Activated CD4-positive, alpha-beta T cell treated with anti-CD3 and anti-CD28 coated beads for 24 hours (primary cell): Measurements from ENCODE around the gene CYP4F22.
"Not testable (repeated sequence)": the region's sequence is repeated elsewhere in the genome, so short reads cannot be mapped to it uniquely, and the experiment has no call there.

Experiments
- DNase-seq, 2 donors: peaks; one replicate each; pipeline ENCODE4 v3.0.0-alpha.2; 2020; ENCODE audit warnings: low read depth in 2 of 2

Gene CYP4F22

DNA sequence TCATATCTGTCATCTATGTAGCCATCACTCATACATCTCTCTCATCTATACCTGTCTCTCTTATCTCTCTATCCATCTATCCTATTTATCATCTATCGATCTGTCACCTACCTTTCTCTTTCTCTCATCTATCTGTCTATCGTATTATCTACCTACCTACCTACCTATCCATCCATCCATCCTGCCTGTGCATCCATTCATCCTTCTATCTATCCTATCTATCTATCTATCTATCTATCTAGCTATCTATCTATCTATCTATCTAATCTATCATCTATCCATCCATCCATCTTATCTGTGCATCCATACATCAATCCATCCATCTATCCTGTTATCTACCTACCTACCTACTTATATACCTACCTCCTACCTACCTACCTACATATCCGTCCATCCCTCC lies 62.1 kb downstream of the CYP4F22 start:
- DNase-seq, result no peak

DNA sequence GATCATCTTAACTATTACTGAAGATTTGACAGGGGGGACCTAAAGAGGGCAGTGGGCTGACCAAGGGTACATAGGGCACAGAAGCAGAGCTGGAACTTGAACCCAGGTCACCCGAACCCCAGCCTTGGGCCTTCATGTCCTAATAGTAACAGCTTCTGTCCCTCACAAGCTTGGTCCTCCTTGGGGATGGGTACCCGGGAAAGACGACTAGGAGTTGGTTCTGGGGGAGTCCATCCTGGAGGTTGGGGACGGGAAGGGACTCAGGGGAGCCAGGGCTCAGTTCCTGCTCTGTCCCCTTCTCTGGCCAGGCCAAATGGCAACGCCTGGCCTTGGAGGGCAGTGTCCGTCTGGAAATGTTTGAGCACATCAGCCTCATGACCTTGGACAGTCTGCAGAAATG lies 67.1 kb downstream of the CYP4F22 start:
- no peak for DNase-seq

DNA sequence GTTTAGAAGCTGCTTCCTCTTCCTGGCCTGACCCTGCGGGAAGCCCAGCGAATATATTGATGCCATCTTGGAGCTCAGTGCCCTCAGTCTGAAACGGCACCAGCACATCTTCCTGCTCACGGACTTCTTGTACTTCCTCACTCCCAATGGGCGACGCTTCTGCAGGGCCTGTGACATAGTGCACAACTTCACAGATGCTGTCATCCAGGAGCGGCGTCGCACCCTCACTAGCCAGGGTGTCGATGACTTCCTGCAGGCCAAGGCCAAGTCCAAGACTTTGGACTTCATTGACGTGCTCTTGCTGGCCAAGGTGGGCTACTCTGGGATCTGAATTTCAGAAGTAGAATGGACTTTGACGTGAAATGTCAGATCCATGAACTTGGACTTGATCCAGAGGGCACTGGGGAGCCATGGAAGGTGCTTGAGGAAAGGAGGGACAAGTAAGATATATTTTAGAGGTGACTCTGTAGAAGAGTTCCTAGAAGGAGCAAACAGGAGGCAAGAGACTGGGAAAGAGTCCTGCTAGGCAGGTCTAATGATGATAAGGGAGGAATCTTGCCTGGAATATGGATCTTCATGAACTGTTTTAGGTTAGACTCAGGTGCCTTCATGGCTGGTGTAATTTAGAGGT lies 68.3 kb downstream of the CYP4F22 start:
- no peak for DNase-seq

DNA sequence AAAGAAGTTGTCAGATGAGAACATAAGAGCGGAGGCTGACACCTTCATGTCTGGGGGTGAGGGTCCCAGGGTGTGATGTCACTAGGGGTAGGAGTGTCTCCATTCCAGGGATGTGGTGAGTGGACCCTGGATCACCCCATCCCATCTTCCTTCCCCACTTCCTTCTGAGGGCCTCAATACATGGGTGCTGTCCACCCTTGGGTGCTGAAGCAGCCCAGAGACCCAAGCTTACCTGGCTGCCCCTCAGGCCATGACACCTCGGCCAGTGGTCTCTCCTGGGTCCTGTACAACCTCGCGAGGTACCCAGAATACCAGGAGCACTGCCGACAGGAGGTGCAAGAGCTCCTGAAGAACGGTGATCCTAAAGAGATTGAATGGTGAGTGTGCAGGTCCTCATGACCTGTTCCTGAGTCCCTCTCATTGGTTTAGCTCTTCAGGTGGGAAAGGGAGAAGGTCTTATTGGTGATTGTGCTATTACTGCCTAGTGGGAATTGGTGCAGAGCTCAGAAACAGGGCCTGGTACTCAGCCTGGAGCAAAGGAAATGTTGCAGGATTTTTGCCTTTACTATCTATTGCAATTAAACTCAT lies 69.0 kb downstream of the CYP4F22 start:
- no peak for DNase-seq

DNA sequence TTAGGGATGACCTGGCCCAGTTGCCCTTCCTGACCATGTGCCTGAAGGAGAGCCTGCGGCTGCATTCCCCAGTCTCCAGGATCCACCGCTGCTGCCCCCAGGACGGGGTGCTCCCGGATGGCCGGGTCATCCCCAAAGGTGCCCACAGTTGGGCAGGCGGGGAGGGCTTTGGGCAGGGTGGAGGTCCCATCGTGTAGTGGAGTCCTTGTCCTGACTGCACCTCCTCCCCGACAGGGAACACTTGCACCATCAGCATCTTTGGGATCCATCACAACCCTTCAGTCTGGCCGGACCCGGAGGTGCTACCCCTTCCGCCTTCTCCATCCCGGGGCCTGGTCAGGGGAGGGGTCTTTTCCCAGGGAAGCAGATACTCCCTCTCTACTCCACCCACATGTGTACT lies 75.0 kb downstream of the CYP4F22 start:
- DNase-seq, result no peak

DNA sequence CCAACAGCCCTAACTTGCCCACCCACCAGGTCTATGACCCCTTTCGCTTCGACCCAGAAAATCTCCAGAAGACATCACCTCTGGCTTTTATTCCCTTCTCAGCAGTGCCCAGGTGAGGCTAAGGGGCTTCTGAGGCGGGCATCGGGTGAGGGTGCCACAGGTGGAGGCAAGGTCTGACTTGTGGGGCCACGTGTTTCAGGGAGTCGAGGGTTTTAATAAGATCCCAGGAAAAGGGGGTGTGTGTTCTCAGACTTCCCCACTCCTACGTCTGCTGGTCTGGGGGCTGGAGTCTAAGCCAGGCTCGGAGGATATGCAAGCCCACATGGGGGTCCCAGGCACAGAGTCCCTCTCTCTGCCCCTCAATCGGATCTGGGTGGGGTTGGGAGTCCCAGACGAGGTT lies 75.8 kb downstream of the CYP4F22 start:
- DNase-seq, result no peak

DNA sequence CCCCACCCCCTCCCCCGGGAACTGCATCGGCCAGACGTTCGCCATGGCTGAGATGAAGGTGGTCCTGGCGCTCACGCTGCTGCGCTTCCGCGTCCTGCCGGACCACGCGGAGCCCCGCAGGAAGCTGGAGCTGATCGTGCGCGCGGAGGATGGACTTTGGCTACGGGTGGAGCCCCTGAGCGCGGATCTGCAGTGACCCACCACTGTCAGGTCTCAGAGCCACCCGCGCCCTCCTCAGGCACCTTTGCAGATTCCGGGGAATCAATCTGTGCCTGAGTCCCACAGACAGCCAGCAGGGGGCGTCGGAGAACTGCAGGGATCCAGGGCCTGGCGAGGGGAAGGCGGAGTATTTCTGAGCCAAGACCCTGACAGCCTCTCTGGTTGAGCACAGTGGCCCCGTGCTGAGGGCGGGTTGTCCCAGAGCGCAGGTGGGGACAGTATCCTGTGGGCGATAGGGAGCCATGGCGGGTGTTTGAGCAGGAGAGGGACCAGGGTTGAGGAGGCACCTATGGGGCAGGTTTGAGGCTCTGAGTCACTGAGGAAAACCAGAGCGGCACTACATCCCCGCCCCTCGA lies 76.3 kb downstream of the CYP4F22 start:
- DNase-seq, result peak; percentile 78 to 89

DNA sequence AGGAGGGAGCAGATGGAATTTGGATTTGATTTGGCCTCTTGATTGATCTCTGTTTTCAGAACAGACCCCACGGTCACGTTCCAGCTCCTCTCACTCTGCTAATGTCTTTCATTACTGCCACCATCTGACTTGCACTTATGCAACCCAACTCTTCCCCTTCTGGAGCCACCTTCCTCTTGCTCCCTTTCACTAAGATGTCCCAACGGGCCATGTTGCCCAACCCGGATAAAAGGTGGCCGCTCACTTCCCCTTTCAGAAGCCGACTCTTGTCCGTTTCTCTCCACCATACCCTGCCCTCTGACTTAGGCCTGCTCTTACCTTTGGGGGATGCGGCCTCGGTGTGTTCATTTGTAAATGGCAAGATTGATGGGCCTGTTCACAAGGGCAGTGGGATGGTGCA lies 79.3 kb downstream of the CYP4F22 start:
- no peak for DNase-seq

DNA sequence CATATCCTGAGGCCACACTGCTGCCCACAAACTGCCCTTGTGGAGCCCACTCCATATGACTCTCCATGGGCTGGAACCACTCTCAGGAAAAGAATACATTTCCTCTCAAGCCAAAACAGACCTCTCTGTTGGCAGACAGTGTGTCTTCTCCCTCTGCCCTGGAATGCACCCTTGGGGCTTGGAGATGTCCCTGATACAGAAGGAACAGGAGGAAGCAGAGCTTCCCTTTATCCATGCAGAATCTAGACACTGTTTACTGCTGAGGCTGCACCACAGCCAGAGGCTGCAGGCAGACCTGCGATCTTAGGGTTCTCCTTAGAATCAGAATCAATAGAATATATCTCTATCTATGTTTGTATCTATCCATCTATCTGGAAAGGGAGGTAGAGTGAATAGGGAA lies 79.9 kb downstream of the CYP4F22 start:
- no peak for DNase-seq

DNA sequence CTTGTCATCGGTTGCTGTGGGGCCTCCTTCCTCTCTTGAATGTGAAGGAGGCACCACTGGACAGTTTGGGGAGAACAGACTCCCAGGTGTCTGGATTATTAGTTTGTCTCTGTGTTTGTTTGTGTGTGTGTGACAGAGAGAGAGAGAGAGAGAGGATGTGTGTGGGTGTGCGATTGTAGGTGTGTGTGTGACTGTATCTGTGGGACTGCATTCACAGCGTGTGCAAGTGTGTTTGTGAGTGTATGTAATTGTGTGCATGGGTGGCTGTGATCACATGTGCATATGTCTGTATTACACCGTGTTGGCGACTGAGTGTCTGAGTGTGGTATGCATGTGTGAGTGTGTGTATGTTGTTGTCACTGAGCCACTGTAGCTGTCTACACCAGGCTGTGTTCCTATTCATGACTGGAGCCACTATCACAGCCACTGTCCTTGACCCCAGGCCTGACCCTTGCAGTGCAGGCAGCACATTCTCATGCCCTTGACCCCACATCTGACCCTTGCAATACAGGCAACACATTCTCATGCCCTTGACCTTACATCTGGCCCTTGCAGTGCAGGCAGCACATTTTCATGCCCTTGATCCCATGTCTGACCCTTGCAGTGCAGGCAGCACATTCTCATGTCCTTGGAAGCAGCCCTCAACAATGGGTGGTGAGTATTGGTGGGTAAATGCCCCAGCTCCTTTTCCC lies 81.6 kb downstream of the CYP4F22 start:
- no peak for DNase-seq

DNA sequence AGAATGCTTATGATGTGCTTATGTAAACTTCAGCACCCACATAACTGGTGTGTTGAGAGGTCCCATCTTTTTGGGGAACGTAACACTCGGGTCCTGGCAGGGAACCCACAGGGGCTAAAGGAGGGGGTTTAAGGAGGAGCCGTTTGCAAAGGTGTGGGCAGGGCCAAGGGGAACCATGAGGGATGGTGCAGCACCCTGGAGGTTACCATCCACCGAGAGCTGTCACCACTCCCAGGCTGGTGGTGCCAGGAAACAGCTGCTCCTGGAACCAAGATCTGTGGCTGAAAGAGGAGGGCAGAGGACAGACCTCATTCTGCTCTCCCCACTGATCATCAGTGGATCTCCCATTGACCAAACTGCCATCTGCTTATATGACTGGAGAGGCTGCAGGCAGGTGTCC lies 83.5 kb downstream of the CYP4F22 start:
- no peak for DNase-seq

DNA sequence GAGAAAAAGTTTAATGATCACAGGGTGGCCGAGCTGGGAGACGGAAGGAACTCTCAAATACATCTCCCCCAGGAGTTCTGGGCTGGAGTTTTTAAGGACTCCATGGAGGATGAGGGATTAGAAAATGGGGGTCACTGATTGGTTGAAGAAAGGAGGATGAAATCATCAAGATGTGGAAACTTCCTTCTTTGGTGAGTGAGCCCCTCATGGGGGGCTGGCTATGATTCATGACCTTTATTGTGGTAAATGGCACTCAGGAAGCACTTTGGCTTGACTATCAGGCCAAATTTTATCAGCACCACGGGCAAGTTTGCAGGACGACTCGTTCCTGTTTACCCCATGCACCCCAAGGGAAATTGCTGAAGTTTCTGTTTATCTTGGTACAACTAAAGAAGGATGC lies 84.2 kb downstream of the CYP4F22 start:
- not testable (repeated sequence) for DNase-seq

DNA sequence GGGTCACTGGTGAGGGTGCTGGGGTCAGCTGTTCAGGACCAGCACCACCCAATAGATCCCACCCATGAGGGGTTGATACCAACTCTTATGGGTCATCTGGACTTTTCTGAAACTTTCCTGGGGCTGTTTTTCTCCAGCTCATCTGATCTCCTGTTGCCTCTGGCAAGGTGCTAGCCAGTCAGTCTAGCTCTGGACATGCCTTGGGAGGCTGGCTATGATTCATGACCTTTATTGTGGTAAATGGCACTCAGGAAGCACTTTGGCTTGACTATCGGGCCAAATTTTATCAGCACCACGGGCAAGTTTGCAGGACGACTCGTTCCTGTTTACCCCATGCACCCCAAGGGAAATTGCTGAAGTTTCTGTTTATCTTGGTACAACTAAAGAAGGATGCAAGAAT lies 85.4 kb downstream of the CYP4F22 start:
- not testable (repeated sequence) for DNase-seq

DNA sequence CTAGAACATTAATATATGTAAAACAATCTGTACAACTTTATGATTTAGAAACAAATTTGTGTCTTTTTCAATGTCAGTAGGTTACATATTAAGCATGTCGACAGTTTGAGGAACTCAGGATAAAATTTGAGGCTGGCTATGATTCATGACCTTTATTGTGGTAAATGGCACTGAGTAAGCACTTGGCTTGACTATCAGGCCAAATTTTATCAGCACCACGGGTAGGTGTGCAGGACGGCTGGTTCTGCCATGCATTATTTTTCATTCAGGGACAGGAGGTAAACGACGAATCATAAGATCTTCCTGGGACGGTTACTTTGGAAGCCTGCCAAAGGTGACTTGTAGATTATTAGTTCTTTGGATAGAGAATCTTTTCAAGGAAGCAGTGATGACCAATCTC lies 86.7 kb downstream of the CYP4F22 start:
- DNase-seq, result no peak
